Mucosa of rectum (tissue), 2 donors: Measurements from ENCODE around the gene CPT1B.
A peak's percentile ranks its signal among the peaks of the same experiment; 100 is the strongest.
"Not testable (repeated sequence)": the region's sequence is repeated elsewhere in the genome, so short reads cannot be mapped to it uniquely, and the experiment has no call there.

Experiments
- H3K27ac ChIP-seq, 2 donors: one replicate each; pipeline ENCODE4 v1.7.0; 2013; ENCODE audit warnings: inconsistent platforms in 2 of 2, low read depth in 2 of 2, low read length in 2 of 2
- H3K27me3 ChIP-seq, 2 donors: one replicate each; pipeline ENCODE4 v1.7.0; 2013; ENCODE audit warnings: low read length in 2 of 2; ENCODE audit not compliant: control insufficient read depth in 2 of 2, insufficient read depth in 2 of 2
- H3K36me3 ChIP-seq, 2 donors: one replicate each; pipeline ENCODE4 v1.7.0; 2013; ENCODE audit warnings: low read length in 2 of 2; ENCODE audit not compliant: control insufficient read depth in 2 of 2, insufficient read depth in 2 of 2
- H3K4me1 ChIP-seq, 2 donors: one replicate each; pipeline ENCODE4 v1.7.0; 2013; ENCODE audit warnings: low read length in 2 of 2, mild to moderate bottlenecking in 1 of 2; ENCODE audit not compliant: control insufficient read depth in 2 of 2, insufficient read depth in 2 of 2
- H3K4me3 ChIP-seq, 2 donors: one replicate each; pipeline ENCODE4 v1.7.0; 2013; ENCODE audit warnings: low read length in 2 of 2
- H3K9ac ChIP-seq, 2 donors: one replicate each; pipeline ENCODE4 v1.7.0; 2013; ENCODE audit warnings: low read length in 2 of 2, low read depth in 1 of 2, mild to moderate bottlenecking in 1 of 2
- H3K9me3 ChIP-seq, 2 donors: one replicate each; pipeline ENCODE4 v1.7.0; 2013; ENCODE audit warnings: low read length in 2 of 2; ENCODE audit not compliant: control insufficient read depth in 2 of 2
- donor health status: healthy.
- donor health status: Normal muscosa, but diverticular disease.

The CPT1B gene

GRCh38 chr22:50621356-50621880 lies 43.2 kb upstream of the CPT1B start:
- Histone ChIP-seq H3K9ac (peak overlapping the region; percentile 24 to 64), H3K4me1 (peaks cover 29 to 30% of the 10 kb centered on the region in 2 donors), H3K9me3 (no peaks in the 10 kb centered on the region), H3K4me3 (peak overlapping the region; percentile 65 to 70), H3K27ac (peak overlapping the region; percentile 90 to 98), H3K27me3 (no peaks in the 10 kb centered on the region), H3K36me3 (no peaks in the 10 kb centered on the region)

DNA sequence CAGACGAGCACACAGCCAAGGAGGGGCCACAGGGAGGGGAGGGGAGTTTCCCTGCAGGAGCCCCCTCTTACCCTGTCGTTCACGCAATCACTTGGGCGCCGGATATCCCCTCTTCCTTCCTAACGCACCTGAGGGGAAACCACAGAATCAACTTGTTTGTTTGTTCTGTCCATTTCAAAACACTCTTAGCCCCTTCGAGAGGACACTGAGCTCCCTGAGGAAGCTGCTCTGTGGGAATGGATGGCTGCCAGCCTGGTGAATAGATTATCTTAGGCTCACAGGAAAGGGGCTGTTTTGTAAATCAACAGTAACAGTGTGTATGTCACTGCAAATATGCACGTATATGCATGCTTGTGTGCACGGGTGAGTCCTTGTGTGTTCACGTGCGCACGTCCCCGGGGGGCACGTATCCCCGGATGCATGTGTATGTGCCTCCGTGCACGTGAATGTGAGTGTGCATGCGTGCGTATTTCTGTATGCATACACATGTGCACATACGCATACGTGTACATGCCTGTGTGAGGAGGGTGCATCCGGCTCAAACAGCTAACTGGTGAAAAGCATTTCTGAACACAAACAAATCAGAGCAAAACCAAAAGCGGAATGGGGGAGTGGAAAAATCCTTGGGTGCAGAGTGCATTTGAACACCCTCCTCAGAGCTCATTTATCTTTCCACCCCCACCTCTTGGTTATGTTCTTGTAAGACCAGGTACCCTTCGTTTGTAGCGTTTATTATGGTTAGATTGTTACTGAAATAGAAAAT lies 42.5 kb upstream of the CPT1B start:
- H3K4me3 ChIP-seq, result peak overlapping the region; percentile 65 to 70
- peaks cover 29 to 30% of the 10 kb centered on the region in 2 donors for H3K4me1 ChIP-seq
- peak overlapping the region in 1 of 2 donors; percentile 98 for H3K27ac ChIP-seq
- no peaks in the 10 kb centered on the region for H3K36me3 ChIP-seq
- H3K9ac ChIP-seq, result peak overlapping the region; percentile 4 to 64
- H3K9me3 ChIP-seq, result no peaks in the 10 kb centered on the region
- no peaks in the 10 kb centered on the region for H3K27me3 ChIP-seq

GRCh38 chr22:50614296-50614695 lies 36.1 kb upstream of the CPT1B start:
- H3K4me1 ChIP-seq, result peaks cover 9 to 12% of the 10 kb centered on the region in 2 donors
- H3K27me3 ChIP-seq, H3K36me3 ChIP-seq, H3K9me3 ChIP-seq, H3K27ac ChIP-seq, H3K4me3 ChIP-seq, H3K9ac ChIP-seq: not testable (repeated sequence)

GRCh38 chr22:50613291-50613981 lies 35.2 kb upstream of the CPT1B start:
- Histone ChIP-seq H3K9me3 (no peaks in the 10 kb centered on the region), H3K4me1 (peaks cover 9 to 12% of the 10 kb centered on the region in 2 donors), H3K9ac (peak overlapping the region; percentile 14 to 74), H3K36me3 (no peaks in the 10 kb centered on the region), H3K27ac (peak overlapping the region; percentile 86 to 88), H3K27me3 (no peaks in the 10 kb centered on the region), H3K4me3 (peak overlapping the region; percentile 6 to 26)

DNA sequence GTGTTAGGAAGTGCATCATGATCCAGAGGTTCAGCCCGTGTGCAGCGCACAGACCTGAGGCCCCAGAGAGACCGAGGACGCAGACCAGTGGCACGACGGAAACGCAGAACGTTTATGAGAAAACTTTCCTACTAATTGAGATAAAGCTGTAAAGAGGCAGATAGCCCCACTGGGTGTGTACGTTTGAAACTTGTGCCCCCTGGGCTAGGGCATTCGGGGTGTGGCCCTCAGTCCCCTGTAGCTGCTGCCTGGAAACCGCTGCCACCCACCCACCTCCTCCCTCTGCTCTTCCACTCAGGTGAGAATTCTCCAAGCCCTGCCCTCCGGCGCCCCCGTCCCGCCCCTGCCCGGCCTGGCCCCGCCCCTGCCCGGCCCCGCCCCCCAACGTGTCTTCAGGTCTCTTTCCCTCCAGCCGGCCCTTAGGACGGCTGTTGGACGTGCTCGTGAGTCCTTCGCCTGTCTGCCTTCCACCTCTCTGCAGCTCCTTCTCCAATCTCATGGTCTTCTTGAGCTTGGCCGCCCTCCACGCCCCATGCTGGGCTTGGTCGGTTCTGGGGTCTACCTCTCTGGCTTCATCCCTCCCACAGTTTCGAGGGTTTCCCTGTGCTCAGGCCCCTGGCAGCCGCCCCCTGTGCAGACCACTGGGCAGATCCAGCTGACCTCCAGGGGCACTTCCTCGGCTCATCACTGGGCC lies 34.4 kb upstream of the CPT1B start:
- H3K27me3 ChIP-seq, result peaks cover 0 to 4% of the 10 kb centered on the region in 2 donors

DNA sequence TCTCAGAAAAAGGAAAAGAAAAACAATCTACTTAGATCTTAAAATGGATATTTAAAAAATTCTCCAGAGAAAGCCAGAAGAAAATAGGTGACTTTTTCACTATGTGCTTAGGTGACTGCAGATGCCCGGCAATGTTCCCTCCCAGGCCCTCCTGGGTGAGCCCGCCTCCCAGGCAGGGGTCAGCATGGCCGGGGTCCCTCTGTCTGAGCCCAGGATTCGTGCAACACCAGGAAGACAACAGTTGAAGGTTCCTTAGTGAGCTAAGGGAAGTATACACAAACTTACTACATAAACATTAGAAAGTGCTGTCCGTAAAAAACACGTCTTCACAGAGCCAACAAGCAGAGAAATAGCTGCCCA lies 33.9 kb upstream of the CPT1B start:
- no peak overlapping the region for H3K27ac ChIP-seq
- H3K4me3 ChIP-seq, result no peak overlapping the region
- H3K36me3 ChIP-seq, result no peaks in the 10 kb centered on the region
- H3K9ac ChIP-seq, result peak overlapping the region in 1 of 2 donors; percentile 26
- peaks cover 0 to 5% of the 10 kb centered on the region in 2 donors for H3K27me3 ChIP-seq
- no peaks in the 10 kb centered on the region for H3K9me3 ChIP-seq
- H3K4me1 ChIP-seq, result peaks cover 9 to 12% of the 10 kb centered on the region in 2 donors

More for the DNA sequence above, 34.4 kb upstream of the CPT1B start:
- peaks cover 9 to 12% of the 10 kb centered on the region in 2 donors for H3K4me1 ChIP-seq
- peak overlapping the region; percentile 26 to 74 for H3K9ac ChIP-seq
- H3K9me3 ChIP-seq, result no peaks in the 10 kb centered on the region
- H3K36me3 ChIP-seq, result no peaks in the 10 kb centered on the region
- H3K27ac ChIP-seq, result peak overlapping the region; percentile 86 to 88
- peak overlapping the region; percentile 6 to 31 for H3K4me3 ChIP-seq

DNA sequence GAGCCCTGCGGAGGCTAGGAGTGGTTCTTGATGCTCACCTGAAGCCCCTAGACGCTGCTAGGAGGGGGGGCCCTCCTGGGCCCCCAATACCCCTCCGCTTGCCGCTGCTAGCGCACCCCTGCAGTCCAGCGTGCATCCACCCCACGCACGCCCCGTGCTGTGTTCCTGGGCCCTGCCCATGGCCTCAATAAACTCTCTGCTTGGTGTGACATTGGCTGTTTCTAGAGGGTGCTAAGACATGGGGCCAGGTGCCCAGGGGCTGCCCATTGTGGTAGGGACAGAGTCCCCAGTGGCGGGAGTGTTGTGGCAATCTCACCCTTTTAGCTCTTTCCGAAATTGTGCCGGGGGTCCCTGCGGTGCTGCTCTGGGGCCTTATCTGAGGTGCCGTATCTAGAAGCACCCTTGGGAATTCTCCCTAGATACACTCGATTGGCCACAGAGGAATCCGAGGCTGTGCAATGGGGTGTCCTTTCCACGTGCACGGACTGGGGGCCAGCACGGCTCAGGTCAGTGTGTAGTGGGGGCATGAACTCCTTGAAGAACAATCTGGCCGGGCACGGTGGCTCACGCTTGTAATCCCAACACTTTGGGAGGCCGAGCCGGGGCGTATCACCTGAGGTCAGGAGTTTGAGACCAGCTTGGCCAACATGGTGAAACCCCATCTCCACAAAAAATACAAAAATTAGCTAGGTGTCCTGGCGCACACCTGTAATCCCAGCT lies 33.3 kb upstream of the CPT1B start:
- H3K36me3 ChIP-seq, result no peaks in the 10 kb centered on the region
- H3K9me3 ChIP-seq, result no peaks in the 10 kb centered on the region
- no peak overlapping the region for H3K27ac ChIP-seq
- no peak overlapping the region for H3K9ac ChIP-seq
- peaks cover 0 to 5% of the 10 kb centered on the region in 2 donors for H3K27me3 ChIP-seq
- no peak overlapping the region for H3K4me3 ChIP-seq
- H3K4me1 ChIP-seq, result peaks cover 9 to 12% of the 10 kb centered on the region in 2 donors

- Histone ChIP-seq H3K4me3 (no peak overlapping the region), H3K9me3 (no peaks in the 10 kb centered on the region), H3K27me3 (peaks cover 0 to 5% of the 10 kb centered on the region in 2 donors), H3K4me1 (peaks cover 9 to 12% of the 10 kb centered on the region in 2 donors), H3K9ac (no peak overlapping the region), H3K36me3 (no peaks in the 10 kb centered on the region), H3K27ac (no peak overlapping the region)
Measured at GRCh38 chr22:50610581-50610980, 32.4 kb upstream of the CPT1B start.

- H3K27me3 ChIP-seq, result peaks cover 0 to 5% of the 10 kb centered on the region in 2 donors
- H3K36me3 ChIP-seq, result no peaks in the 10 kb centered on the region
- no peak overlapping the region for H3K4me3 ChIP-seq
- no peaks in the 10 kb centered on the region for H3K9me3 ChIP-seq
- H3K27ac ChIP-seq, result no peak overlapping the region
- peaks cover 9 to 12% of the 10 kb centered on the region in 2 donors for H3K4me1 ChIP-seq
- H3K9ac ChIP-seq, result no peak overlapping the region
Measured at GRCh38 chr22:50610041-50610451, 31.8 kb upstream of the CPT1B start.
